Kidney (tissue), 14 donors: ENCODE measurements around the gene SEZ6L. TPM values are rescaled to one million over a fixed set of nuclear protein-coding genes. Genes with fewer than 3 reads are reported as not detected.

ENCODE experiments used
- DNase-seq, 5 donors: peaks; one replicate each; pipeline ENCODE4 v3.0.0-alpha.2; 2013 to 2020
- FAIRE-seq: peaks from 2 replicates; lab custom pipeline; 2012; peaks lifted over from hg19 to GRCh38; lab: Jason Lieb, UNC
- H3K27ac ChIP-seq, 2 donors: one replicate each; pipeline ENCODE4 v1.7.0; 2013; ENCODE audit warnings: low read depth in 2 of 2, low read length in 2 of 2, inconsistent platforms in 1 of 2
- H3K27me3 ChIP-seq: one replicate; pipeline ENCODE4 v1.7.1; 2013; ENCODE audit warnings: low read length, inconsistent platforms; ENCODE audit not compliant: control insufficient read depth, insufficient read depth
- H3K36me3 ChIP-seq, 3 donors: one replicate each; pipeline versions ENCODE4 v1.7.0 to v1.7.1; 2013; ENCODE audit warnings: low read length in 3 of 3, control low read depth in 1 of 3, inconsistent platforms in 1 of 3; ENCODE audit not compliant: insufficient read depth in 3 of 3, control insufficient read depth in 2 of 3
- H3K4me1 ChIP-seq, 3 donors: one replicate each; pipeline versions ENCODE4 v1.7.0 to v1.7.1; 2013; ENCODE audit warnings: low read length in 3 of 3, inconsistent platforms in 1 of 3, low read depth in 1 of 3; ENCODE audit not compliant: control insufficient read depth in 2 of 3, insufficient read depth in 2 of 3
- H3K4me3 ChIP-seq, 3 donors: one replicate each; pipeline versions ENCODE4 v1.7.0 to v1.8.1; 2013; ENCODE audit warnings: low read length in 3 of 3, control low read depth in 1 of 3, inconsistent platforms in 1 of 3
- H3K9ac ChIP-seq, 3 donors: one replicate each; pipeline versions ENCODE4 v1.7.0 to v1.7.1; 2013; ENCODE audit warnings: low read length in 3 of 3, control low read depth in 1 of 3, inconsistent platforms in 1 of 3
- H3K9me3 ChIP-seq, 3 donors: one replicate each; pipeline versions ENCODE4 v1.7.0 to v1.7.1; 2013; ENCODE audit warnings: low read length in 3 of 3, control low read depth in 1 of 3, inconsistent platforms in 1 of 3; ENCODE audit not compliant: control insufficient read depth in 2 of 3, insufficient read depth in 1 of 3
- intact Hi-C: fragments of 100-400 bp; cut with DNase I; formaldehyde crosslinking; loops from one replicate; pipeline ENCODE4 v1.11.1; 2022
- polyA plus RNA-seq: library from polyadenylated mRNA; stranded (reverse); fragments of 350-450 nt; fragmentation: Illumina TruSeq; extraction: RNeasy Lipid Tissue Mini Kit (QIAGEN cat#74804); gene quantifications from one replicate; pipeline ENCODE4 v1.2.3, GENCODE V29; 2014; ENCODE audit warnings: low read depth, low replicate concordance; ENCODE audit not compliant: insufficient read depth
- total RNA-seq: library from RNA; stranded (reverse); fragmentation: NEBNext Ultra II Directional; extraction: Animal tissue kit (Norgen Biotek cat#: 25700); gene quantifications from one replicate; pipeline ENCODE4 v1.2.1, GENCODE V29; 2021
- TF ChIP-seq, protein P1 (sequence below): IDR thresholded peaks from 3 replicates; pipeline ENCODE4 v1.5.1; 2012; ENCODE audit warnings: mild to moderate bottlenecking, moderate library complexity, borderline replicate concordance; ENCODE audit not compliant: insufficient read depth; ENCODE audit errors: extremely low read depth
- donor health status: control.
- donor health status: control.
- donor health status: control.
- donor health status: control.
- donor health status: control.
- donor health status: DM: yes; HTN: yes; CAD: no.
- donor health status: Normal renal cell carcinoma (clear cell type).

SEZ6L gene
- total and polyA plus RNA-seq, 2 donors from 2014 or later, result 0.09 to 0.19 TPM

DNA sequence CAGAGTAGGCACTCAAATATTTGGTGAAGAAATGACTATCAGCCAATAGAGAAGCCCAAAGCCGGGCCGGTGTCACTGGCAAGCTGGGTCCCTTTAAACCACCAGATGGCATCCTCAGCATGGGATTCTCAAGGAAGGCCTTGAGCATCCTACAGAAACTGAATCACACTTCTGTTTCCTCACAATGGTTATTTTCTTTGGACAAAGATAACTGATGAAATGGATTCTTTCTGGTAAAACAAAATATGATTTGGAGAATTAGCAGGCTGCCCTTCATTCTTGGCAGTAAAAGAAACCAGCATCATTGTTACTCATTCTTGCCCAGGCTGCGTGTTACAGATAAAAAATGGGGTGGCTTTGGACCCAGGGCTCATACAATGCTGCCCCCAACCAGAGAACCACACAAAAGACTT, 229.5 kb downstream of the SEZ6L start:
- Histone ChIP-seq H3K27me3 (no peaks in the 10 kb centered on the region), H3K9ac (no peak overlapping the region), H3K4me3 (no peak overlapping the region), H3K27ac (no peak overlapping the region), H3K36me3 (no peaks in the 10 kb centered on the region), H3K9me3 (no peaks in the 10 kb centered on the region), H3K4me1 (no peaks in the 10 kb centered on the region)
- TF ChIP-seq, protein P1, sequence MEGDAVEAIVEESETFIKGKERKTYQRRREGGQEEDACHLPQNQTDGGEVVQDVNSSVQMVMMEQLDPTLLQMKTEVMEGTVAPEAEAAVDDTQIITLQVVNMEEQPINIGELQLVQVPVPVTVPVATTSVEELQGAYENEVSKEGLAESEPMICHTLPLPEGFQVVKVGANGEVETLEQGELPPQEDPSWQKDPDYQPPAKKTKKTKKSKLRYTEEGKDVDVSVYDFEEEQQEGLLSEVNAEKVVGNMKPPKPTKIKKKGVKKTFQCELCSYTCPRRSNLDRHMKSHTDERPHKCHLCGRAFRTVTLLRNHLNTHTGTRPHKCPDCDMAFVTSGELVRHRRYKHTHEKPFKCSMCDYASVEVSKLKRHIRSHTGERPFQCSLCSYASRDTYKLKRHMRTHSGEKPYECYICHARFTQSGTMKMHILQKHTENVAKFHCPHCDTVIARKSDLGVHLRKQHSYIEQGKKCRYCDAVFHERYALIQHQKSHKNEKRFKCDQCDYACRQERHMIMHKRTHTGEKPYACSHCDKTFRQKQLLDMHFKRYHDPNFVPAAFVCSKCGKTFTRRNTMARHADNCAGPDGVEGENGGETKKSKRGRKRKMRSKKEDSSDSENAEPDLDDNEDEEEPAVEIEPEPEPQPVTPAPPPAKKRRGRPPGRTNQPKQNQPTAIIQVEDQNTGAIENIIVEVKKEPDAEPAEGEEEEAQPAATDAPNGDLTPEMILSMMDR, result peak; percentile 56
- no peak for FAIRE-seq
- intact Hi-C loops, result no loop called here
- DNase-seq, result peak in 4 of 5 donors; percentile 36 to 71 (median 56)

DNA sequence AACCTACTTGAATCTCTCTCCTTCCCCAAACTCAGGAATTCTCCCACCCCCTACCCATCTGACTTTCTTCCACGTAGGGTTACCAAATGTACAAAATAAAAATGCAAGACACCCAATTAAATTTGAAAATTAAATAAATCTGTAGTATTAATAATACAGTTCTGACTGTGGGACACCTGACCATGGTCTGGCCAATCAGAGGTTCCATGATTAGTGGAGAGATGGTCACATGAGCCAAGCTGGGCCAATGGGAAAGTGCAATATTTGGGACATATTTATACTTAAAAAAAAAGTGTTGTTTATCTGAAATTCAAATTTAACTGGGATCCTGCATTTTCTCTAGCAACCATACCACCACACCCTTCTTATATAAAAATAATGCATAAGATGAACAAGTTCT, 230.0 kb downstream of the SEZ6L start:
- Histone ChIP-seq H3K4me3 (no peak overlapping the region), H3K9ac (no peak overlapping the region), H3K27me3 (no peaks in the 10 kb centered on the region), H3K36me3 (no peaks in the 10 kb centered on the region), H3K9me3 (no peaks in the 10 kb centered on the region), H3K27ac (no peak overlapping the region), H3K4me1 (no peaks in the 10 kb centered on the region)
- DNase-seq (no peak), FAIRE-seq (no peak)
- intact Hi-C loops, result no loop called here
- TF ChIP-seq, protein P1, result no peak

DNA sequence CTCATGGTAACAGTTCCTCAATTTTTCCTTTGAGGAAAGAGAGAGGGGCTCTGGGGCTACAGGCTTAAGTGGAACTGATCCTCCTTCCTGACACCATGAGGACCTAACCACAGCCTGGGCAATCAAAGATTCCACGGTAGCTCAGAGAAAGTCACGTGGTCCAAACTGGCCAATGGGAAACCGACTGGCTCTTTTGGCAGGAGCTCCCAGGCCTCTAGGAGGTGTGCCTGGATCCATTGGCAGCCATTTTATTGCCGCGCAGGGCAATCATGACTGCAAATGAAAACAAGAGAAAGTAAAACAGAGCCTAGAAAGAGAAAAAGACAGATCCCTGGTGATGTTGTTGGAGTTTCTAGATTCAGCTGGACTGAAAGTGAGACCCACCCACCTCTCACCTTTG, 232.5 kb downstream of the SEZ6L start:
- DNase-seq (no peak), FAIRE-seq (no peak)
- intact Hi-C loops, result no loop called here
- no peak overlapping the region for H3K9ac ChIP-seq
- H3K27ac ChIP-seq, result no peak overlapping the region
- H3K4me1 ChIP-seq, result no peaks in the 10 kb centered on the region
- no peaks in the 10 kb centered on the region for H3K27me3 ChIP-seq
- no peaks in the 10 kb centered on the region for H3K9me3 ChIP-seq
- TF ChIP-seq, protein P1, result no peak
- H3K36me3 ChIP-seq, result no peaks in the 10 kb centered on the region
- H3K4me3 ChIP-seq, result no peak overlapping the region

DNA sequence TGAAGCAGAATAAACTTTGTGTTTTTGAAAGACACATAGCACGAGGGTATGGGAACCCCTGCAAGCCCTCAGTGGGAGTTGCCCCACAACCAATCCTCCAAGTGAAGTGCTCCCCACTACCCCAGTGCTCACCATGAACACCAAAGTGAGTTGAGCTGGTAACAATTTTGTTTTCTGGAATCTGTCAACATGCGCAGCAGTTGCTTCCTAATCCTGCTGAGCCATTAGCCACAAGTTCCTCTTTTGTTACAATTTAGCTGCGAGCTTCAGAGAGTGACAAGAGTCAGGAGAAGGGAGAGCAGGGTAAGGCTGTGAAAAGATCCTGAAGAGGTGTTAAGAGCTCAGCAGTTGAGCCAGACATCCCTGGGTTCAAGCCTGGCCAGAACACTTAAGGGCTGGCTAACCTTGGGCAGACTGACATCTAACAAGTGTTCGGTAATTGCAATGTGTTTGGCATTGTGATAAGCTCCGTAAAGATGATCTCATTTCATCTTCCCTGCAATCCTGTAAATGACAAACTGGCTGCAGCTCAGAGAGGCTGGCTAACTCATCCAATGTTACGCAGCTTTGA, 235.7 kb downstream of the SEZ6L start:
- H3K27ac ChIP-seq, result no peak overlapping the region
- TF ChIP-seq, protein P1, result no peak
- H3K4me3 ChIP-seq, result no peak overlapping the region
- intact Hi-C loops, result no loop called here
- FAIRE-seq (no peak), DNase-seq (no peak)
- no peaks in the 10 kb centered on the region for H3K36me3 ChIP-seq
- no peaks in the 10 kb centered on the region for H3K4me1 ChIP-seq
- H3K9me3 ChIP-seq, result no peaks in the 10 kb centered on the region
- H3K9ac ChIP-seq, result no peak overlapping the region
- no peaks in the 10 kb centered on the region for H3K27me3 ChIP-seq
